ENCODE results near the gene NPTX1. TPM values are rescaled to one million over a fixed set of nuclear protein-coding genes. Genes with fewer than 3 reads are reported as not detected.

Gene NPTX1
- total and polyA plus RNA-seq, 2 donors (not counting 1 experiment from before 2014, with no cell fraction given) = 0.07 to 0.57 TPM

DNA sequence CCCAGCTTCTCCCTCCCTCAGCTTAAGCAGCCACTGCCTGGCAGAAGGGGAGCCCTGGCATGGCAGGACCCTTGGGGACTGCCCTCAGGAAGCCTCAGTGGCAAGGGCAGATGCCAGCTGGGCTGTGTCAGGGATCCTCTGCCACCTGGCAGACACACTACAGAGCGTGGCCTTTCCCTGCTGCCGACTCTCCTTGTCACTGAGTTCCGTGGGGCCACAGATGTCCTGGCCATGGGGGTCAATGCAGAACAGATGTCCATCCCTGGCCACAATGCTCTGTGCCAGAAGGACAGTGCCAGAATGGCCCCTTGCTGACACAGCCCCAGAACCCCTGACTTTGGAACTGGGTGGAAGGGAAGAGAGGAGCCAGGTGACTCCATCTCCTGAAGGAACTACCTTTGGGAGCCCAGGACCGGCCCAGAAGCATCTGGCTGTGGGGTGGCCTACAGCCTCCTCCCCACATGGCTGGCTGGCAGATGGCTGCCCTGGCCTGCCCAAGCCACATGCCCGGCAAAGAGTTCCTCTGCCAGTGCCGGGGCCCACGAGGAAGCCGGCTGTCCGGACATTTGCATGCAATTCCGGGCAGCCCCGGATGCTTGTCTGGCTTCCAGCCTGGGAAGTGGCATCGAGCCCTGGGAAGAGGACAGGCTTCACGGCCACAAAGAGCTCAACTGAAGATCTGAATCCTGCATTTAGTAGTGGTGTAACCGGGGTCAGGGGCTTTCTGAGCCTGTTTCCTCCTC is 24.1 kb downstream of the NPTX1 start:
- peaks cover 18% of the 10 kb centered on the region for H3K4me1 Mint-ChIP-seq
- no peak overlapping the region for H3K4me3 ChIP-seq (ENCODE audit: control extremely low read depth in 1 of 5, extremely low read depth in 1 of 5, insufficient read depth in 1 of 5, low read depth in 2 of 5, low read length in 4 of 5)
- DNase-seq (no peak), ATAC-seq (ENCODE audit: low read depth) (no peak)
- H3K4me2 ChIP-seq (replicated peaks; ENCODE audit: low read depth, low read length, poor library complexity, severe bottlenecking) = no peak overlapping the region
- TF ChIP-seq, protein P1, sequence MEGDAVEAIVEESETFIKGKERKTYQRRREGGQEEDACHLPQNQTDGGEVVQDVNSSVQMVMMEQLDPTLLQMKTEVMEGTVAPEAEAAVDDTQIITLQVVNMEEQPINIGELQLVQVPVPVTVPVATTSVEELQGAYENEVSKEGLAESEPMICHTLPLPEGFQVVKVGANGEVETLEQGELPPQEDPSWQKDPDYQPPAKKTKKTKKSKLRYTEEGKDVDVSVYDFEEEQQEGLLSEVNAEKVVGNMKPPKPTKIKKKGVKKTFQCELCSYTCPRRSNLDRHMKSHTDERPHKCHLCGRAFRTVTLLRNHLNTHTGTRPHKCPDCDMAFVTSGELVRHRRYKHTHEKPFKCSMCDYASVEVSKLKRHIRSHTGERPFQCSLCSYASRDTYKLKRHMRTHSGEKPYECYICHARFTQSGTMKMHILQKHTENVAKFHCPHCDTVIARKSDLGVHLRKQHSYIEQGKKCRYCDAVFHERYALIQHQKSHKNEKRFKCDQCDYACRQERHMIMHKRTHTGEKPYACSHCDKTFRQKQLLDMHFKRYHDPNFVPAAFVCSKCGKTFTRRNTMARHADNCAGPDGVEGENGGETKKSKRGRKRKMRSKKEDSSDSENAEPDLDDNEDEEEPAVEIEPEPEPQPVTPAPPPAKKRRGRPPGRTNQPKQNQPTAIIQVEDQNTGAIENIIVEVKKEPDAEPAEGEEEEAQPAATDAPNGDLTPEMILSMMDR (IDR thresholded peaks at IDR 0.05) = no peak
- TF ChIP-seq EZH2 (IDR thresholded peaks at IDR 0.05; ENCODE audit: borderline replicate concordance, insufficient read depth, low read depth, low read length, poor library complexity, severe bottlenecking) = no peak
- H3K79me2 ChIP-seq (ENCODE audit: control insufficient read depth, insufficient read depth, low read length) = no peaks in the 10 kb centered on the region
- H3K4me3 Mint-ChIP-seq = peak overlapping the region; percentile 91
- intact Hi-C loops (cut with micrococcal nuclease) = no loop called here
- H3K4me1 ChIP-seq (ENCODE audit: control insufficient read depth in 2 of 2, insufficient read depth in 2 of 2, low read length in 2 of 2) = peaks cover 7 to 17% of the 10 kb centered on the region in 2 donors
- H3K27ac Mint-ChIP-seq = no peak overlapping the region
- H4K20me1 ChIP-seq (ENCODE audit: control insufficient read depth, insufficient read depth, low read length, poor library complexity, severe bottlenecking) = no peaks in the 10 kb centered on the region
- WGBS (ENCODE audit: insufficient coverage) = 83% methylated on average over 14 of the region's 14 CpGs
- no peaks in the 10 kb centered on the region for H3K36me3 ChIP-seq (replicated peaks in 1 of 2; ENCODE audit: control extremely low read depth in 1 of 2, control insufficient read depth in 1 of 2, extremely low read depth in 1 of 2, insufficient read depth in 2 of 2, low read length in 1 of 2)
- H2AFZ ChIP-seq (ENCODE audit: insufficient read depth, low read depth, low read length, poor library complexity, severe bottlenecking) = no peak overlapping the region
- ChIA-PET CTCF (no interaction called here), POLR2A (no interaction called here)
- H3K27me3 Mint-ChIP-seq = peaks cover 8% of the 10 kb centered on the region
- peaks cover 0 to 10% (median 0%) of the 10 kb centered on the region in 4 experiments for H3K27me3 ChIP-seq (replicated peaks in 1 of 4; ENCODE audit: control extremely low read depth in 1 of 4, control insufficient read depth in 3 of 4, insufficient read depth in 4 of 4, low read length in 3 of 4)
- peaks cover 0 to 10% (median 0%) of the 10 kb centered on the region in 3 donors for H3K9me3 ChIP-seq (ENCODE audit: control extremely low read depth in 1 of 3, control insufficient read depth in 2 of 3, insufficient read depth in 1 of 3, low read length in 2 of 3)
- H3K9ac ChIP-seq (ENCODE audit: low read length) = no peak overlapping the region
- no peaks in the 10 kb centered on the region for H3K9me3 Mint-ChIP-seq (ENCODE audit: insufficient read depth)
- no peak overlapping the region for H3K27ac ChIP-seq (ENCODE audit: low read length in 2 of 2)

DNA sequence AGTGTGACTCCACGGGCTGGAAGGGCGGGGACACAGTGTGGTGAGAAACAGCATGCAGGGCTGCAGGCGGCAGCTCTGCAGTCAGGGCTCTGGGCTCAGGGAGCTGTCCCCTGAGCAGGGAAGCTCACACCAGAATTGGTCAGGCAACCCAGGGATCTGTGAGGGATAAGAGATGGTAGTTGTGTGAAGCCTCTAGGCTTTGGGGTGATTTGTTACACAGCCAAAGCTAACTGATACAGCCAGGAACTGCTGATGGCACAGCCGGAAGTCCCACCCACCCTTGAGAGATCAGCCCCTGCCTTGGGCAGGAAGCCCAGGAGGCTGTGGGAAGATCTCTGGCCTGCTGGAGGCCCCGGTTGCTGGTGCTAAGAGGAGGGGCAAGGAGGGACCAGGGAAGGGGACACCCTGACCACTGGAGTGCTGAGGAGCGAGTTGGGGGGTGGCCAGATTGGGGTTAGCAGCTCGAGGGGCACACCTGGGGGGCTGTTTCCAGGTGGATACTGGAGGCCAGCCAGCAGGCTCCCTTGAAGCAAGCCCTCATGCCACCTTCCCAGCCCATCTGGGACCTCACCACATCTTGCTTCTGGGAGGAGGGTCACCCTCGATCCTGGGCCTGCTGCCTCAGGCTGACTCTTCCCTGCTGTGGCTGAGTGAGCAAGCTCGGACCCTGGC is 25.2 kb downstream of the NPTX1 start:
- Histone ChIP-seq H2AFZ (ENCODE audit: insufficient read depth, low read depth, low read length, poor library complexity, severe bottlenecking) (no peak overlapping the region), H3K27ac (ENCODE audit: low read length in 2 of 2) (no peak overlapping the region), H3K4me1 (ENCODE audit: control insufficient read depth in 2 of 2, insufficient read depth in 2 of 2, low read length in 2 of 2) (peaks cover 7 to 17% of the 10 kb centered on the region in 2 donors), H3K79me2 (ENCODE audit: control insufficient read depth, insufficient read depth, low read length) (no peaks in the 10 kb centered on the region), H4K20me1 (ENCODE audit: control insufficient read depth, insufficient read depth, low read length, poor library complexity, severe bottlenecking) (no peaks in the 10 kb centered on the region), H3K9me3 (ENCODE audit: control extremely low read depth in 1 of 3, control insufficient read depth in 2 of 3, insufficient read depth in 1 of 3, low read length in 2 of 3) (peaks cover 0 to 10% (median 0%) of the 10 kb centered on the region in 3 donors), H3K9ac (ENCODE audit: low read length) (no peak overlapping the region), H3K27me3 (replicated peaks in 1 of 4; ENCODE audit: control extremely low read depth in 1 of 4, control insufficient read depth in 3 of 4, insufficient read depth in 4 of 4, low read length in 3 of 4) (no peaks in the 10 kb centered on the region), H3K4me3 (ENCODE audit: control extremely low read depth in 1 of 5, extremely low read depth in 1 of 5, insufficient read depth in 1 of 5, low read depth in 2 of 5, low read length in 4 of 5) (no peak overlapping the region), H3K4me2 (replicated peaks; ENCODE audit: low read depth, low read length, poor library complexity, severe bottlenecking) (no peak overlapping the region), H3K36me3 (replicated peaks in 1 of 2; ENCODE audit: control extremely low read depth in 1 of 2, control insufficient read depth in 1 of 2, extremely low read depth in 1 of 2, insufficient read depth in 2 of 2, low read length in 1 of 2) (no peaks in the 10 kb centered on the region)
- Mint-ChIP-seq H3K4me3 (no peak overlapping the region), H3K4me1 (peaks cover 18% of the 10 kb centered on the region), H3K27me3 (peaks cover 4% of the 10 kb centered on the region), H3K9me3 (ENCODE audit: insufficient read depth) (no peaks in the 10 kb centered on the region), H3K27ac (no peak overlapping the region)
- WGBS (ENCODE audit: insufficient coverage) = 84% methylated on average over 9 of the region's 9 CpGs
- DNase-seq (no peak), ATAC-seq (ENCODE audit: low read depth) (no peak)
- intact Hi-C loops (cut with micrococcal nuclease) = no loop called here
- no peak for TF ChIP-seq EZH2 (IDR thresholded peaks at IDR 0.05; ENCODE audit: borderline replicate concordance, insufficient read depth, low read depth, low read length, poor library complexity, severe bottlenecking)
- TF ChIP-seq, protein P1 (IDR thresholded peaks at IDR 0.05) = no peak
- ChIA-PET CTCF (no interaction called here), POLR2A (no interaction called here)
